GM19452 (cell line): ENCODE data around the gene LCN9.

Source experiments
- ATAC-seq: cut with Tn5 transposase; IDR thresholded peaks from one replicate; pipeline ENCODE4 v1.9.1; 2021; ENCODE audit not compliant: unreplicated experiment

Gene LCN9

DNA sequence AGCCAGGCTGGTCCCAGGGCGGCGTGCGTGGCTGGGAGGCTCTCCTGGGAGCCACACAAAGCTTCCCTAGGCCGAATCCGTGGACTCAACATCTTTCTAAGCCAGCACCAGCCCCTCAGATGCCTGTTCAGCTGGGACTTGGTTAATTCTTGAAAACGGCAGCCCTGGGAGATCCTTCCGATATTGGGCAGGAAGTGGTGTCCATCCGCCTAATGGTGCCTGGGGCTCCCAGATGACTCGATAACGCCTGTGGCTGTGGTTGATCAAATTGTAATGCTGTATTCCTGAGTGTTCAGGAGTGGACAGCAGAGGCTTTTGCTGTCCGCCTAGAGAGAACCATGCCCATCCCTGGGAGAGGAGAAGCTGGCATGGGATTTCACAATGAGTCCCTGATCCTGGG, 52.9 kb downstream of the LCN9 start:
- ATAC-seq, result no peak
